ENCODE results near the gene EXOC3L2.

Gene EXOC3L2

DNA sequence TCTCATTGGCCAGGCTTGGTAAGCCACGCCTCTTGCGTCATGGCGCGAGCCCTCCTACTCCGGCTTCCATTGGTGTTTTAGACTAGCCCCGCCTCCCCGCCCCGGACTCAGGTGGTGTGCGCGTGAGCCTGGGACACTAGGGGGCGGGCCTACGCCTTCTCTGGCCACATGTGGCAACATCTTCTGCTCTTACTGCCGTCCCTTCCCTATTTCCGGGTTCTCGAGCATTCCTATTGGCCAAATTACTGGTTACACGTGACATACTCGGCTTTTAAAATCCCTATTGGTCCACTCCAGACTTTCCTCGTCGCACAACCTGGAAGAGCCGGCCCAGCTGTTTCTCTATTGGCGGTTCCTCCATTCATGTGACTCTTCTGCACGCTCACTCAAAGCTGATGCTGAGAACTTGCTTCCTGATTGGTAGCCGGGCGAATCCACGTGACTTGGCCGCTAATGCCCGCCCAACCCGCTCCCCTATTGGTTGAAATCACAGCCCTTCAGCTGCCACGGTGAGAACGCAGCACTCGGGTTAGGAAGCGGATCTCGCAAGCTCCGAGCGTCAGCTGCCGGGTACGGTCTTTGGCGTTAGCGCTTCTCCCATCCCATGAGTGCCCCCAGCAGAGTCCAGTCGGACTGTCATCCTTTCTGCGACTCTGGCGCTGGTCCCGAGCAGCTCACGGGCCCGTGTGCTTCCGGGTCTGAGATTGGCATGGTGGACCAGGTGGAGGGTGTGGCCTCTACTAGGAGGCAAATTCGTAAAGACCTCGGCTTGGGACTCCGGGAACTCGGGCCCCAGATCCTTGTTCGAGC, 66.7 kb downstream of the EXOC3L2 start, which contains the start of gene BLOC1S3:
BLOC1S3 (plus strand) TSS at position 523 of the 810 bp plus-strand sequence. CDS start 513 bp downstream, outside the sequence.
- DNase-seq, result peak; percentile 99

DNA sequence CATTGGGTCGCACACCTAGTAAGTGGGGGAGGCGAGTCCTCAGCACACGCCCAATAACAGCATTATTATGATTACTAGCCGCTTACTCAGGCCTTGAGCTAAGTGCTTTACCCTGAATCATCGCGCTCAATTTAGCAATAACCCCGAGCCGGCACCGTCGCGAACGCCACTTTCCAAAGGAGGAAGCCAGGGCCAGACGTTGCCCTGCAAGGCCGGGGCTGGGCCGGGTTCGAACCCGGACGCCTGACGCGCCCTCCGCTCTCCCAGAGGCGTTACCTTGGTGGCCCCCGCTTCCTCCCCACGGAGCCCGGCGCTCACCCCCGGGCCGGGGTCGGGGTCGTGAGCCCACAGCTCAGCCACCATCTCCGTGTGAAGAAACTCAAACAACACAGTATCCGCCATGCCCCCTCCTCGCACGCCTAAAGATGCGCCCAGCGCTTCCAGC, 67.4 kb downstream of the EXOC3L2 start, which contains the start of gene TRAPPC6A:
TRAPPC6A (minus strand) TSS at position 421 of the 445 bp plus-strand sequence; CDS start at position 402, 19 bp downstream.
- no peak for DNase-seq

DNA sequence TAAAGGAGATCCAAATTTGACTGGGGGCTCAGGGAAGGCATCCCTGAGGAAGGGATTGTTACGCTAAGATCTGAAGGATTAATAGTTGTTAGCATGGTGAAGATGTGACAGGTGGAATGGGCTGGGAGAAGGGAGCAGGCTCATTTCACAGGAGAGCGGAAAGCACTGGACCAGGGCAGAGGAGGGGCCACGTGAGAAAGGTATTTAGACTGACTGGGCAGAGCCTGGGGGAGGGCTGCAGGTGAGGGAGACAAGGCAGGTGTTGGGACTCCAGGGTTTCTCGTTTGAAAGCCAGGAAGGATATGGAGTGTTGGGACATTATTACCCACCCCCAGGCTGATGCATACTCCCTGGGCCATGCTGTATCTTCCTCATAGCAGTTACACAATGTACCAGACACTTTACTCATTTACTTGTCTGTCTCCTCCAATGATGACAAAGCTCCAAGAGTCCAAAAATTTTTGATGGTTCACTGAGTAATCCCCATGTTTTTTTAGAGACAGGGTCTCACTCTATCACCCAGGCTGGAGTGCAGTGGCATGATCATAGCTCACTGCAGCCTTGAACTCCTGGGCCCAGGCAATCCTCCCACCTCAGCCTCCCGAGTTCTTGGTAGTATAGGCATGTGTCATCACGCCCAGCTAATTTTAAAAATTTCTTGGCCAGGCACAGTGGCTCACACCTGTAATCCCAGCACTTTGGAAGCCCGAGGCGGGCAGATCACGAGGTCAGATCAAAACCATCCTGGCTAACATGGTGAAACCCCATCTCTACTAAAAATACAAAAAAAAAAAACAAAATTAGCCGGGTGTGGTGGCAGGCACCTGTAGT, 69.5 kb downstream of the EXOC3L2 start:
- no peak for DNase-seq

DNA sequence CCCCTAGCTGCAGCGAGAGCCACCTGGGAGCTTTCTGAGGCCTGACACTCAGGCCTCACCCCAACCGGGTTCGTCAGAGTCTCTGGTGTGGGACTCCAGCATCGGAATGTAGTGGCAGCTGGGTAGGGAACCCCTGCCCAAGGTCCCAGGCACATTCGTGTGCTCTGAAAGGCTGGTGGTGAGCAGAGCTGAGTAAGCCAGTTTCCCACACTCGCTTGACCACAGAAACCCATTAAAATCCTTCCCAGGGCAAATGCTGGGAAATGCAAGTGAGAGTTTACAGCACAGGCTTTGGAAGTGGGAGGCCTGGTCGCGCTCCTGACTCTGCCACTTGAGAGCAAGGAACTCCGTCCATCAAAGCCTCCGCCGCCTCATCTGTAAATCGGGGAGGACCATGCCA, 71.4 kb downstream of the EXOC3L2 start:
- no peak for DNase-seq

DNA sequence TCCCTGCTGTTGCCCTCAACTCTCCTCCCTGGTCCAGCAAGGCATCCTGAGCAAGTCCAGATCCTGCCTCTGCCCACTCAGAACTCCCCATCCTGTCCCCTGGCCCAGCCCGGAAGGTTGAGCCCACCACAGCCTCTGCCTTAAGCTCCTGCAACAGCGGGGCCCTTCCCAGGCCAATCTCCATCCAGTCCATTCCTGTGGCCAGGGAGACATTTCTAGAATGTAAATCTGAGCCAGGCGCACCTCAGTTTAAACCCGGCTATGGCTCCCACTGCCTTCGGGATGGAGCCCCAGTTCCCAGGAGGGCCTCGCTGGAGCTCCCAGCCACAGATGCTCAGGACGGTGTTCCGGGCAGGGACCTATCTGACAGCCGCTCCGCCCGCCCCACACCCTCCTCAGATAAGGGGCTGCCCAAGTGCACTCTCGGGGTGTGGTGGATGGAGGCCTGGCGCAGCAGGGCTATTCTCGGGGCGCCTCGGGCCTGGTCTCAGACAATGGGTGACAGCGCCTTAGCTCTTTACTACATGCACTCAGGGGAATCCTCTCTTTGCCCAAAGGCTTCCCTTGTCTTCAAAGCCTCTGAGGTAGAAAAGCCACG, 72.5 kb downstream of the EXOC3L2 start:
- no peak for DNase-seq

DNA sequence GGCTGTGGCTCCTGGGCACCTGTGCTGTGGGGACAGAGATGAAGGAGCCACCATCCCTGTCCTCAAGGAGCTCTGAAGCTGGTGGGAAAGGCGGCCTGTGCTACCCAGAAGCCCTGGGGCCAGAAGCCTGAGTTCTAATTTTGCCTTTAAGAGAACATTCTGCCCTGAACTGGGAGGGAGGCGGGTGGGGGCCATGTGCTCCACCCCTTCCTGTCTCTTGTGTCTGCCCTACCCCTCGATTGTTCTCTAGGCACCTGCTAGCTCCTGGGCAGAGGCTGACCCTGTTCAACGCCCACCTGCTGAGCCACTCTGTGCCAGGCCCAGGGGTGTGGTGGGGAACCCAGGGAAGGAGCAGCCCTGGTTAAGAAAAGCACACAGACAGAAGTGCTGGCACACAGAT, 73.0 kb downstream of the EXOC3L2 start:
- no peak for DNase-seq

DNA sequence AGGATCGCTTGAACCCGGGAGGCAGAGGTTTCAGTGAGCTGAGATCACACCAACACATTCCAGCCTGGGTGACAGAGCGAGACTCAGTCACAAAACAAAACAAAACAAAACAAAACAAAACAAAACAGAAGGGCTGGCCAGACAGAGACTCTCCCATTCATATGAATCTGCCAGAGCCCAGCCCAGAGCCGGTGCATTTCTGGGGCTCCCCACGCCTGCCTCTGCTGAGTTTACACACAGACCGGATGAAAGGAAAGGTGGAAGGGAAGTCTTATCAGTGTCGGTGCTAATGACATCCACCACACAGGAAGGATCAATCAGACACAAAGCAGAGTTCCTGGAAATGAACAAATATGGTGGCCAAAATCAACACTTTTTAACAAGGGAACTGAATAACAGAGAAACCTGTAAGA, 74.0 kb downstream of the EXOC3L2 start:
- no peak for DNase-seq

DNA sequence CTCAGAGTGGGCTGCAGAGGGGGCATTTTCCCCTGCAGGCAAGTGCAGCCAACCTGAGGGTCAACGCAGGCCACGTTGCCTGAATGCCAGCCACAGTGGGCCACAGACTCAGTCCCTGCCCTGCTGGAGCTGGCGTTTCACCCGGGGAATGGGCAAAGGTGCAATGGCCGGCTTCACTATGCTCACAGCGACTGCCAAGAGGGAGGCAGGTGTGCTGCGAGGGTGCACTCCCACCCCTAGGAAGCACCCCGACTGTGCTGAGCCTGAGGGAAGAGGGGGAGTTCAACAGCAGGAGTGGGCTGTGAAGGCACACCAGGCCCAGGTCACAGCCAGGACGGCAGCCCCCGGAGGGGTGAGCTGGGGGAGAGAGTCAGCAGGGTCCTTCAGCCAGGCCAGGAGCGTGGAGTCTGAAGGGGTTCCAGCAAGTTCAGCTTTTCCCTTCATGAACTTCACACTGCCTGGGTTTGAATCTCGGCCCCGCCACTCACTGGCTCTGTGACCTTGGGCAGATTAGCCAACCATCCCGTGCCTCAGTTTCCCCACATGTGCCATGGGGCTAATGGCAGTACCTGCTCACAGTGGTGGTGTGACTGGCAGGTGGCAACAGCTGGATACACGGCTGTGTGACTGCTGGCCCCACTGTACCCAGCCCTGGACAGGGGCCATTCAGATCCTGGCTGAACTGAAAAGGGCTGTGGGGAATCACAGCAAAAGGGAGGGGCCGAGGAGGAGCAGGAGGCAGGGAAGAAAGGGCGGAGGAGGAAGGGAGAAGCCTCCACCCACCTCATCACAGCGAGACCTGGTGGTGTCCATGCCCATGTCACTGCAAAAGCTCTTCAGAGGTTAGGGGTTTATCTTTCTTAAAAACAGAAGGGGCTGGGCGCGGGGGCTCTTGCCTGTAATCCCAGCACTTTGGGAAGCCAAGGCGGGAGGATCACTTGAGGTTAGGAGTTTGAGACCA, 74.8 kb downstream of the EXOC3L2 start:
- DNase-seq, result no peak

DNA sequence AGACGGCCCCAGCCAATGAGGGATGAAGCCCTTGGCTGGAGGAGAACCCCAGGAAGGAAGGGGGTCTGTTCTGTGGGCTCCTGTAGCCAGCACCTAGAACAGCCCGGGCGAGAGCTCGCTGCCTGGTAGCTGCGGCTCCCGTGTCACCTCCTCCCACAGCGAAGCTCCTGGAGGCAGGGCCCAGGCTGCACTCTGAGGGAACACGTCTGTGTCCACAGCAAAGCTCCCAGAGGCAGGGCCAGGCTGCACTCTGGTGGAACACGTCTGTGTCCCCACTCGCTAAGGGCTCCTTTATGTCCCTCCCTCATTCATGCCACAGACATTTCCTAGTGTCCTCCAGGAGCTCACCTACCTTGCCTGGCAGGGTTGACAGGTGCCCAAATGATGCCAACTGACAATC, 75.6 kb downstream of the EXOC3L2 start:
- no peak for DNase-seq

DNA sequence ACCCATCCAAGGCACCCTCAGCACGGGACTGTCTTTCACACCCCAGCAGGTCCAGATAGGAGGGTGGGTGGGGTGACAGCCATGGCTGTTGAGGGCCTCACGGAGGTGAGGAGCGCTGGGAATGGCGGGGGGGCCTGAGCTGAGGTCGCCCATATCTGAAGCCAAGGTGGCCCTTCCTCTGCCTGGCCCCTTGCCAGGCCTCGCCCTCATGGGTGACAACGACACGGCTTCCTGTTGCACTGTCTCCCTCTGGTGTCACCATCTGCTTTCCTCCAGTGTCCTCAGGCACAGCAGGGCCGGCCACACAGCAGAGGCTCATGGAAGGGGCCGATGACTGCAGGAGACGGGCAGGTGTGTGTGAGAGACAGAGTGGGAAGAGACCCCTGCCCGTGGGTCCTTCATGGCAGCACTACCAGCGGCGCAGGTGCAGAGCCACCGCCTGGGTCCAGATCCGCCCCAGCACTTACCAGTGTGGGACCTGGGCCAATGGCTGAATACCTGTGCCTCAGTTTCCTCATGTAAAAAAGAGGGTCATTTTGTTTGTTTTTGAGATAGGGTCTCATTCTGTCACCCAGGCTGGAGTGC, 76.3 kb downstream of the EXOC3L2 start:
- no peak for DNase-seq

DNA sequence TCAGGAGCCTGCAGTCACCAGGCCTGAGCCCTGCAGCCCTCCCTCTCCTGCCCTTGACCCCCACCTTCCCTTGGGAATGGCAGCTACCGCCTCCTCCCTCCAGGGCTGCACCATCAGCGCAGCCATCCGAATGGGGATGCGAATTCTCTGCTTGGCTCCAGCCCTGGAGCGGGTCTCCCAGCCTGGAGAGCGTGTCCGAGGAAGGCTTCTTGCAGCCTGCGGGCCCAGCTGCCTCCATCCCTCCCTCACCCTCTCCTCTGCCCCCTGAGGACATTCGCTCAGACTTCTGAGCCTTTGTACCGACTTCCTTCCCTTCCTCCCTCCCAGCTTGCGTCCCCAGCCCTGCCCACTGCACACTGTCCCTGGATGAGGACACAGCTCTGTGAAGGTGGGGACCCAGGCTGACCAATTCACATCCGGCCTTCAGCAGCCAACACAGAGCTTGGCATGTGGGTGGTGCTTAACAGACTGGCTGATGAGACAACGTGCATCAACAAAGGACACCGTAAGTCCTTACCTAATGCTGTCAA, 78.4 kb downstream of the EXOC3L2 start:
- DNase-seq, result no peak

DNA sequence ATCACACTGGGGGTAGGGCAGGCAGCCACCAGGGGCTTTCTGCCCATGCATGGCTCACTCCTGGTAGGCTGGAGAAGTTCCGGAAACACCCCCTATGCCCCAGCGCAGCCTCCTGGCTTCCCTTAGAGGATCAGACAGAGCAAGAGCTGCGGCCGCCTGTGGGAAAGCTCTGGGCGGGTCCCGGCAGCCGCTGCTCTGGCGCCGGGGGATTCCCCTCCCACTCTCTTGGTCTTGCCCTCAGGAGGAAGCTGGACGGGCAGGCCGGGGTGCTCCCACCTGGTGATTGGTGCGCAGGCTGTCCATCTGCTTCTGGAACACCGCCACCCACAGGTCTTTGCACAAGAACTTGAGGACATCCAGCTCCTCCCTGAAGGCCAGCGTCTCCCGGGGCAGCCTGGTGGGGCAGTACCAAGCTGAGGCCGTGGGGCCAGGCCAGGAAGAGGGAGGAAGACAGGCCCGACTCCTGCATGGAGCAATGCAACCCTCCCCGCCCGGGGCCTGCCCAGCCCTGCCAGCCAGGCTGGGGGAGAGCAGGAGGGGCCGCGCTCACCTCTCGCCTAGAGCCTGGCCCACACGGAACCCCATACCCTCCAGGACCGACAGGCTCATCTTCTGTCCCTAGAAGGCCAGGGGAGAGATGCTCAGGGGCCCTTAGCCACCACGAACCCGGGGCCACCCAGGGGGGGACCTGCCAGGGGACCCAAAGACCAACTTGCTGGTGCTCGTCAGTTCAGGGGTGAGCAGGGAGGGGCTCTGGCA, 80.5 kb downstream of the EXOC3L2 start:
- DNase-seq, result no peak

DNA sequence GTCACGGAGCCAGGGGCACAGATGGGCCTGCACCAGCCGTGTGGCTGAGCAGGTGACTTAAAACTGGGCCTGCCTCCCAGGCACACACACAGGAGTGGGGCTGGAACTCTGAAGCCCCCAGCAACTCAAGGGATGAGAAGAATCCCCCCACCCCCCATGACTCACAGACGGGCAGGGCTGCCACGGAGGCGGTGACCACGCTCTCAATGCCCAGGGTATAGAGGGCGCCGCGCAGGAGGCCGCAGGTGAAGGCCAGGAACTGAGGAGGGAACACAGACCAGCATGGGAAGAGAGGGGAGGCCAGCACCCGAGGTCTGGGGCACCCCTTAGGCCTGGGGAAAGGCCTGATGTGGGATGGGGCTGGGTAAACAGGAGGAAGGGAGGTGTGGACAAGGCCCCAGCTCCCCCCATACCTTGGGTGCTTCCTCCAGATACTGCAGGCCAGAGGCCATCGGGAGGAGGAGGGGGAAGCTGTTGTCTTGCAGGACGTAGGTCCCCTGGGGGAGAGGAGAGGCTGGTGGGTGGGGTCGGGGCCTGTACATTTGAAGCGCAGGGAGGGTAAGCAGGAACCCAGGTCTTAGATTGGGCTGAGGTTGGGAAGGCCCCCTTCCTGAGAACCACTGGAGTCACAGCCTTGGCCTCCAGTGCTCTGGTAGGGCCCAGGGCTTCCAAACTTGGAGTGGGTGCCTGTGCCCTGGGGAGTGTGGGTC, 81.3 kb downstream of the EXOC3L2 start:
- DNase-seq, result no peak

DNA sequence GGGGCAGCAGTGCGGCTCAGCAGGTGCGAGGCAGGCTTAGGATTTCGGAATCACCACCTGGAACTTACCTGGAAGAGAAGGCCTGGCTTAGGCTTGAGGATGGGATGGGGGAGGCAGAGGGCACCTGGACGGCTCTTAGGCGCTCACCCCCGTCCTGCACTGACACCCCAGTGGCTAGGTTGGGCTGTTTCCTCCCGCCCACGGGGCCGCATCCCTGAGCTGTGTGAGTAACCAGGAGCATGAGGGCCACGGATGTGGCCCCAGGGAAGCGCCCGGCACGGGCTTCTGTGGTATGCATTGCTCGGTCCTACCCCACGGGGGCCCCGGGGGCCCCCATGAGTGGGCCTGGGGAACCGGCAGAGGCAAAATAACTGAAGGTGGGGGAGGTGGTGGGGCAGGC, 82.1 kb downstream of the EXOC3L2 start:
- DNase-seq, result no peak

DNA sequence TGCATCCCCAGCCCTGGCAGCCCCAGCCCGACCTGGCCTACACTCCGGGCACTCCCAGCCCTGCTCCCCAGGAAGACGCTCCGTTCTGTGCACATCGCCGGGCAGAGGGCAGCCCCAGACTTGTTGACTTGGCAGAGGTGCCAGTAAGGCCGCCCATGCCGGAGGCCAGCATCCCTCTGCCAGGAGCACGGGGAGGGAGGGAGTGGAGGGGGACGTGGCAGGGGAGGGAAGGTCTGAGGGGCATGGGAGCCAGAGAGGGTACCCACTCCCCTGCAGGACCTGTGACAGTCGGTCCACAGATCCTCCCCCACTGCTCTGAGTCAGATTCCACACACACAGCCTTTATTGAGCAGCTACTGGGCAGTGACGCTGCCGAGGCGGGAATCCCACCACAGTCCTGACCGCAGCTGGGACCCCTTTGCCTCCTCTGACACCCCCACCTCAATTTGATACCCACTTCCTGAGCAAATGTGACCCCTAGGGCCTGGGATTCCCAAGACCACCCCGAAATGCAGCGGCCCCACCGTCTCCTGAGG, 82.5 kb downstream of the EXOC3L2 start:
- DNase-seq, result no peak
